HepG2 (cell line): ENCODE measurements around the gene TENT4B. TPM values are rescaled to one million over a fixed set of nuclear protein-coding genes. Genes with fewer than 3 reads are reported as not detected.
A peak's percentile ranks its signal among the peaks of the same experiment; 100 is the strongest.

Experiments used
- ELF1 ChIP-seq: sonication (generic); formaldehyde crosslinking; IDR thresholded peaks from 2 replicates; pipeline ENCODE4 v1.4.0; 2020; ENCODE audit warnings: missing genetic modification reagents
- FOSL2 ChIP-seq: sonication (generic); formaldehyde crosslinking; IDR thresholded peaks from 2 replicates; pipeline ENCODE4 v1.4.0; 2020; ENCODE audit warnings: missing genetic modification reagents
- HDAC1 ChIP-seq: sonication (generic); formaldehyde crosslinking; IDR thresholded peaks from 2 replicates; pipeline ENCODE4 v1.5.1; 2020; ENCODE audit warnings: mild to moderate bottlenecking, missing genetic modification reagents
- JUND ChIP-seq: sonication (generic); formaldehyde crosslinking; IDR thresholded peaks from 2 replicates; pipeline ENCODE4 v1.8.0; 2022; ENCODE audit warnings: mild to moderate bottlenecking, missing genetic modification reagents
- MEIS1 ChIP-seq: sonication (generic); formaldehyde crosslinking; IDR thresholded peaks from 2 replicates; pipeline ENCODE4 v1.9.0; 2021; ENCODE audit warnings: mild to moderate bottlenecking, missing genetic modification reagents, moderate library complexity, borderline replicate concordance
- PAXIP1 ChIP-seq: sonication (generic); formaldehyde crosslinking; conservative IDR thresholded peaks from 2 replicates; pipeline ENCODE4 v1.4.0; 2020; ENCODE audit warnings: mild to moderate bottlenecking, missing genetic modification reagents, moderate library complexity
- SMARCC2 ChIP-seq: fragments of 450-650 bp; IDR thresholded peaks from 2 replicates; pipeline ENCODE4 v1.6.1; 2017; ENCODE audit warnings: antibody characterized with exemption, mild to moderate bottlenecking
- TEAD3 ChIP-seq: optimal IDR thresholded peaks from 2 replicates; pipeline ENCODE3; 2016; ENCODE audit warnings: borderline replicate concordance
- TFAP4 ChIP-seq: sonication (generic); IDR thresholded peaks from 2 replicates; pipeline ENCODE4 v1.6.1; 2016; ENCODE audit warnings: low read depth, borderline replicate concordance
- ZBTB33 ChIP-seq: sonication (generic); formaldehyde crosslinking; IDR thresholded peaks from 2 replicates; pipeline ENCODE4 v1.4.0; 2020; ENCODE audit warnings: missing genetic modification reagents
- ZNF292 ChIP-seq: sonication (generic); formaldehyde crosslinking; IDR thresholded peaks from 2 replicates; pipeline ENCODE4 v1.8.1; 2022; ENCODE audit warnings: mild to moderate bottlenecking, low read depth, missing genetic modification reagents, borderline replicate concordance
- ZNF331 ChIP-seq: sonication (generic); formaldehyde crosslinking; IDR thresholded peaks from 2 replicates; pipeline ENCODE4 v1.4.0; 2020; ENCODE audit warnings: missing genetic modification reagents
- polyA plus RNA-seq, 8 experiments: library from polyadenylated mRNA; depleted of rRNA in 3 of 8; stranded (reverse) in 7 of 8; unstranded in 1 of 8; fragments of >200 nt; fragmentation: Illumina TruSeq in 4 of 8; extraction: Trizol in 4 of 8; gene quantifications; 2 replicates each; pipeline versions ENCODE4 v1.2.1 to v1.2.3, GENCODE V29; 2011 to 2016; ENCODE audit warnings: low read depth in 4 of 8, missing spikeins in 1 of 8, mixed read lengths in 1 of 8; ENCODE audit not compliant: insufficient read depth in 1 of 8
- total RNA-seq, 5 experiments: library from RNA; depleted of rRNA; stranded (reverse); fragments of >200 nt; fragmentation: Illumina TruSeq; extraction: Trizol; gene quantifications; 2 replicates each; pipeline ENCODE4 v1.2.3, GENCODE V29; 2016; ENCODE audit warnings: low read depth in 1 of 5
- TF ChIP-seq, protein P1 (sequence below): IDR thresholded peaks from 2 replicates; pipeline ENCODE4 v1.4.0; 2020; ENCODE audit warnings: mild to moderate bottlenecking, missing genetic modification reagents

The TENT4B gene
- total and polyA plus RNA-seq, 2 of the 13 experiments (the other 11 are each of a cell fraction or from before 2014, with no cell fraction given) = 15.0 to 32.8 TPM

DNA sequence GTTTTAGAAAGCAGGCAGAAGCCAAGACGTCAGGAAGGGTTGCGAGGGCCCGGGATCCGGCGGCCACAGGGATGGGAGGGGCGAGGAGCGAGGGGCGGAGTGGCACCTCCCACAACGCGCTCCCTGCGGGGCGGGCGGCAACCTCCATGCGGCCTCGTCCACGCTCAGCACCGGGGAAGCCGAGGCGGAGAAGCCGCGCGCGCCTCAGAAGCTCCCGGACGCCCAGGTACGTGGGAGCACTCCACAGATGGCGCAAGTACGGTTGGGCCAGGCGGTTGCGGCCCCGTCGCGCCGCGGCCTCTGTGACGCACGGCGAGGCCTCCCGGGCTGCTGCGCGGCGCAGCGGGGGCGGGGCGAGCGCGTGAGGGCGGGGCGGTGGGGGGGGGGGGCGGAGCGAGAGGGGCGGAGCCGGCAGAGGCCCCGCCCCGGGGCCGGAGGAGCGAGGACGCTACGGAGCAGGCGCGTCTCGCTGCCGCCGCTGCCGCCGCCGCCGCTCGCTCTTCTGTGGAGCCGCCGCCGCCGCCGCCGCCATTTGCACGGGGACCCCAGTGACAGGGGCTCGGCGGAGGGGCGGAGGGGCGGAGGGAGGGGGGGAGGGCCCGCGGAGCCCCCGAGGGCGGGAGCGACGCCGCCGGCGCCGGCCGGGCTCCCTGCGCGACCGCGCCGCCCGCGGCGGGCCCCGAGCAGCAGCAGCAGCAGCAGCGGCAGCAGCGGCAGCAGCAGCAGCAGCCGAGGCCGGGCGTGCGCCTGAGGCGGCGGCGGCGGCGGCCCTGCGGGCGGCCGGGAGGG is at the start of gene TENT4B (continued):
- TF ChIP-seq JUND (CRISPR knock-in tag) (peak; percentile 44; the same call in 1 of the 2 replicates), FOSL2 (CRISPR knock-in tag) (peak; percentile 25; the same call in 1 of the 2 replicates), ZNF292 (CRISPR knock-in tag) (peak; percentile 12; the same call in 1 of the 2 replicates), MEIS1 (CRISPR knock-in tag) (no peak), ZNF331 (CRISPR knock-in tag) (peak; percentile 76), TEAD3 (CRISPR knock-in tag) (no peak), ZBTB33 (no peak), PAXIP1 (CRISPR knock-in tag) (peak; percentile 57), TFAP4 (no peak), SMARCC2 (no peak), ELF1 (CRISPR knock-in tag) (no peak), HDAC1 (CRISPR knock-in tag) (peak; percentile 79; the same call in 1 of the 2 replicates)
- TF ChIP-seq, protein P1, sequence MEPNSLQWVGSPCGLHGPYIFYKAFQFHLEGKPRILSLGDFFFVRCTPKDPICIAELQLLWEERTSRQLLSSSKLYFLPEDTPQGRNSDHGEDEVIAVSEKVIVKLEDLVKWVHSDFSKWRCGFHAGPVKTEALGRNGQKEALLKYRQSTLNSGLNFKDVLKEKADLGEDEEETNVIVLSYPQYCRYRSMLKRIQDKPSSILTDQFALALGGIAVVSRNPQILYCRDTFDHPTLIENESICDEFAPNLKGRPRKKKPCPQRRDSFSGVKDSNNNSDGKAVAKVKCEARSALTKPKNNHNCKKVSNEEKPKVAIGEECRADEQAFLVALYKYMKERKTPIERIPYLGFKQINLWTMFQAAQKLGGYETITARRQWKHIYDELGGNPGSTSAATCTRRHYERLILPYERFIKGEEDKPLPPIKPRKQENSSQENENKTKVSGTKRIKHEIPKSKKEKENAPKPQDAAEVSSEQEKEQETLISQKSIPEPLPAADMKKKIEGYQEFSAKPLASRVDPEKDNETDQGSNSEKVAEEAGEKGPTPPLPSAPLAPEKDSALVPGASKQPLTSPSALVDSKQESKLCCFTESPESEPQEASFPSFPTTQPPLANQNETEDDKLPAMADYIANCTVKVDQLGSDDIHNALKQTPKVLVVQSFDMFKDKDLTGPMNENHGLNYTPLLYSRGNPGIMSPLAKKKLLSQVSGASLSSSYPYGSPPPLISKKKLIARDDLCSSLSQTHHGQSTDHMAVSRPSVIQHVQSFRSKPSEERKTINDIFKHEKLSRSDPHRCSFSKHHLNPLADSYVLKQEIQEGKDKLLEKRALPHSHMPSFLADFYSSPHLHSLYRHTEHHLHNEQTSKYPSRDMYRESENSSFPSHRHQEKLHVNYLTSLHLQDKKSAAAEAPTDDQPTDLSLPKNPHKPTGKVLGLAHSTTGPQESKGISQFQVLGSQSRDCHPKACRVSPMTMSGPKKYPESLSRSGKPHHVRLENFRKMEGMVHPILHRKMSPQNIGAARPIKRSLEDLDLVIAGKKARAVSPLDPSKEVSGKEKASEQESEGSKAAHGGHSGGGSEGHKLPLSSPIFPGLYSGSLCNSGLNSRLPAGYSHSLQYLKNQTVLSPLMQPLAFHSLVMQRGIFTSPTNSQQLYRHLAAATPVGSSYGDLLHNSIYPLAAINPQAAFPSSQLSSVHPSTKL (CRISPR knock-in tag) = peak; percentile 43
